ENCODE measurements around the gene CCDC187. TPM values are rescaled to one million over a fixed set of nuclear protein-coding genes. Genes with fewer than 3 reads are reported as not detected.
A peak's percentile ranks its signal among the peaks of the same experiment; 100 is the strongest.

The CCDC187 gene
- total RNA-seq, 4 donors from 2014 or later = 0.40 to 1.1 (median 0.41) TPM; not detected in 1

GRCh38 chr9:136244122-136244968 lies 59.5 kb downstream of the CCDC187 start:
- in situ Hi-C loops (cut with MboI; ENCODE audit: low pct_ligation_motif_present in 1 of 4, low pct_unique_long_range_greater_than_20kb in 1 of 4, low sequenced_read_pairs in 3 of 4) (no loop called here), intact Hi-C loops (cut with DNase I; ENCODE audit: low total_unique reads) (no loop called here)
- WGBS, 2 donors (ENCODE audit: low coverage in 1 of 2) = 43 to 45% methylated on average over 11 of the region's 11 CpGs
- Histone ChIP-seq H3K36me3 (no peaks in the 10 kb centered on the region), H3K9me3 (no peaks in the 10 kb centered on the region), H3K4me3 (peak overlapping the region; percentile 72 to 95 (median 79)), H3K27me3 (peaks cover 6% of the 10 kb centered on the region), H3K27ac (peak overlapping the region in 3 of 4 donors; percentile 1 to 43 (median 43)), H3K4me1 (peaks cover 8 to 28% (median 19%) of the 10 kb centered on the region in 4 donors)
- no peak for TF ChIP-seq POLR2AphosphoS5 (IDR thresholded peaks at IDR 0.05)
- TF ChIP-seq EP300 (IDR thresholded peaks at IDR 0.05; ENCODE audit: low read depth) = no peak
- TF ChIP-seq CTCF (IDR thresholded peaks at IDR 0.05) = no peak
- no peak for TF ChIP-seq POLR2A (IDR thresholded peaks at IDR 0.05)
- DNase-seq = no peak

GRCh38 chr9:136243631-136244030 lies 60.3 kb downstream of the CCDC187 start:
- no peak for DNase-seq
- no peaks in the 10 kb centered on the region for H3K27me3 ChIP-seq
- H3K27ac ChIP-seq = peak overlapping the region in 1 of 4 donors; percentile 43
- no peak for TF ChIP-seq POLR2A (IDR thresholded peaks at IDR 0.05)
- peak in 1 of 3 donors; percentile 26 for TF ChIP-seq POLR2AphosphoS5 (IDR thresholded peaks at IDR 0.05)
- no peak for TF ChIP-seq EP300 (IDR thresholded peaks at IDR 0.05; ENCODE audit: low read depth)
- TF ChIP-seq CTCF (IDR thresholded peaks at IDR 0.05) = no peak
- no peak overlapping the region for H3K4me3 ChIP-seq
- no peaks in the 10 kb centered on the region for H3K9me3 ChIP-seq
- H3K36me3 ChIP-seq = no peaks in the 10 kb centered on the region
- H3K4me1 ChIP-seq = peaks cover 8 to 35% (median 22%) of the 10 kb centered on the region in 4 donors
- in situ Hi-C loops (cut with MboI; ENCODE audit: low pct_ligation_motif_present in 1 of 4, low pct_unique_long_range_greater_than_20kb in 1 of 4, low sequenced_read_pairs in 3 of 4) (no loop called here), intact Hi-C loops (cut with DNase I; ENCODE audit: low total_unique reads) (no loop called here)
- WGBS, 2 donors (ENCODE audit: low coverage in 1 of 2) = 64 to 76% methylated on average over 4 of the region's 4 CpGs

GRCh38 chr9:136242918-136243525 lies 60.9 kb downstream of the CCDC187 start:
- no peaks in the 10 kb centered on the region for H3K9me3 ChIP-seq
- intact Hi-C loops (cut with DNase I; ENCODE audit: low total_unique reads) (no loop called here), in situ Hi-C loops (cut with MboI; ENCODE audit: low pct_ligation_motif_present in 1 of 4, low pct_unique_long_range_greater_than_20kb in 1 of 4, low sequenced_read_pairs in 3 of 4) (no loop called here)
- no peak for DNase-seq
- H3K27ac ChIP-seq = peak overlapping the region in 1 of 4 donors; percentile 43
- no peaks in the 10 kb centered on the region for H3K36me3 ChIP-seq
- WGBS, 2 donors (ENCODE audit: low coverage in 1 of 2) = 71% methylated on average over 1 to 6 of the region's 6 CpGs
- H3K27me3 ChIP-seq = no peaks in the 10 kb centered on the region
- peaks cover 8 to 35% (median 22%) of the 10 kb centered on the region in 4 donors for H3K4me1 ChIP-seq
- TF ChIP-seq POLR2A (IDR thresholded peaks at IDR 0.05) (no peak), POLR2AphosphoS5 (IDR thresholded peaks at IDR 0.05) (no peak), CTCF (IDR thresholded peaks at IDR 0.05) (no peak), EP300 (IDR thresholded peaks at IDR 0.05; ENCODE audit: low read depth) (no peak)
- H3K4me3 ChIP-seq = no peak overlapping the region

- no peaks in the 10 kb centered on the region for H3K27me3 ChIP-seq
- H3K36me3 ChIP-seq = no peaks in the 10 kb centered on the region
- WGBS, 2 donors (ENCODE audit: low coverage in 1 of 2) = 86% methylated on average over 8 of the region's 8 CpGs; no CpG with 5 or more reads in 1 of the 2 donors
- in situ Hi-C loops (cut with MboI; ENCODE audit: low pct_ligation_motif_present in 1 of 4, low pct_unique_long_range_greater_than_20kb in 1 of 4, low sequenced_read_pairs in 3 of 4) (no loop called here), intact Hi-C loops (cut with DNase I; ENCODE audit: low total_unique reads) (no loop called here)
- no peak for DNase-seq
- TF ChIP-seq POLR2AphosphoS5 (IDR thresholded peaks at IDR 0.05) (no peak), EP300 (IDR thresholded peaks at IDR 0.05; ENCODE audit: low read depth) (no peak), POLR2A (IDR thresholded peaks at IDR 0.05) (no peak), CTCF (IDR thresholded peaks at IDR 0.05) (no peak)
- no peak overlapping the region for H3K27ac ChIP-seq
- H3K9me3 ChIP-seq = no peaks in the 10 kb centered on the region
- H3K4me1 ChIP-seq = peaks cover 8 to 35% (median 22%) of the 10 kb centered on the region in 4 donors
- no peak overlapping the region for H3K4me3 ChIP-seq
These were observed 61.6 kb downstream of the CCDC187 start for GRCh38 chr9:136242248-136242647.

Data from transverse colon (tissue), 4 donors.